ENCODE data around the gene OPN1MW3. TPM values are rescaled to one million over a fixed set of nuclear protein-coding genes. Genes with fewer than 3 reads are reported as not detected.

OPN1MW3 gene
- total RNA-seq, 6 donors from 2014 or later, result not detected

- H3K27me3 ChIP-seq, result no peaks in the 10 kb centered on the region
- TF ChIP-seq CTCF (IDR thresholded peaks at IDR 0.05), result no peak
- no peak for TF ChIP-seq EP300 (IDR thresholded peaks at IDR 0.05)
- no peak for DNase-seq
- H3K9me3 ChIP-seq, result no peaks in the 10 kb centered on the region
- no peak overlapping the region for H3K27ac ChIP-seq
- 69 to 78% methylated on average over 3 to 19 of the region's 19 CpGs for WGBS, 2 donors
- no peaks in the 10 kb centered on the region for H3K36me3 ChIP-seq
- peaks cover 0 to 5% (median 0%) of the 10 kb centered on the region in 4 donors for H3K4me1 ChIP-seq
- no peak for ATAC-seq (ENCODE audit: low FRiP score in 2 of 2)
- H3K4me3 ChIP-seq, result no peak overlapping the region
These were observed 53.5 kb downstream of the OPN1MW3 start for GRCh38 chrX:154310616-154311536.

GRCh38 chrX:154312116-154312515, 54.7 kb downstream of the OPN1MW3 start:
- Histone ChIP-seq H3K4me3 (no peak overlapping the region), H3K27ac (no peak overlapping the region), H3K9me3 (no peaks in the 10 kb centered on the region), H3K4me1 (peaks cover 0 to 5% (median 0%) of the 10 kb centered on the region in 4 donors), H3K36me3 (no peaks in the 10 kb centered on the region), H3K27me3 (no peaks in the 10 kb centered on the region)
- DNase-seq, result no peak
- TF ChIP-seq CTCF (IDR thresholded peaks at IDR 0.05) (no peak), EP300 (IDR thresholded peaks at IDR 0.05) (no peak), POLR2A (IDR thresholded peaks at IDR 0.05) (no peak), POLR2AphosphoS5 (IDR thresholded peaks at IDR 0.05) (no peak)
- no peak for ATAC-seq (ENCODE audit: low FRiP score in 2 of 2)
- WGBS, 2 donors, result 89 to 100% methylated on average over 1 to 7 of the region's 7 CpGs

GRCh38 chrX:154313147-154313546, 55.8 kb downstream of the OPN1MW3 start:
- ATAC-seq (ENCODE audit: low FRiP score in 2 of 2), result no peak
- DNase-seq, result no peak
- no peaks in the 10 kb centered on the region for H3K27me3 ChIP-seq
- no peaks in the 10 kb centered on the region for H3K9me3 ChIP-seq
- TF ChIP-seq EP300 (IDR thresholded peaks at IDR 0.05) (no peak), CTCF (IDR thresholded peaks at IDR 0.05) (no peak), POLR2A (IDR thresholded peaks at IDR 0.05) (no peak), POLR2AphosphoS5 (IDR thresholded peaks at IDR 0.05) (no peak)
- H3K36me3 ChIP-seq, result no peaks in the 10 kb centered on the region
- no peak overlapping the region for H3K4me3 ChIP-seq
- WGBS, 2 donors, result 75 to 82% methylated on average over 5 of the region's 5 CpGs
- H3K27ac ChIP-seq, result no peak overlapping the region
- peaks cover 0 to 4% (median 0%) of the 10 kb centered on the region in 4 donors for H3K4me1 ChIP-seq

GRCh38 chrX:154315416-154315815, 58.0 kb downstream of the OPN1MW3 start:
- Histone ChIP-seq H3K4me1 (no peaks in the 10 kb centered on the region), H3K4me3 (no peak overlapping the region), H3K27ac (no peak overlapping the region), H3K27me3 (no peaks in the 10 kb centered on the region), H3K9me3 (no peaks in the 10 kb centered on the region), H3K36me3 (no peaks in the 10 kb centered on the region)
- WGBS, 2 donors, result 83 to 100% methylated on average over 1 to 3 of the region's 3 CpGs
- TF ChIP-seq POLR2A (IDR thresholded peaks at IDR 0.05) (no peak), EP300 (IDR thresholded peaks at IDR 0.05) (no peak), CTCF (IDR thresholded peaks at IDR 0.05) (no peak), POLR2AphosphoS5 (IDR thresholded peaks at IDR 0.05) (no peak)
- DNase-seq (no peak), ATAC-seq (ENCODE audit: low FRiP score in 2 of 2) (no peak)

Measured in upper lobe of left lung (tissue), 6 donors.